Measurements from ENCODE around the gene ELP1. TPM values are rescaled to one million over a fixed set of nuclear protein-coding genes. Genes with fewer than 3 reads are reported as not detected.

The ELP1 gene
- total RNA-seq = 10 to 100 TPM; 19.2 to 31.7 (median 25.7) TPM
- 10 to 100 TPM; 11.7 to 18.2 TPM for polyA plus RNA-seq
- long read RNA-seq, donor 1, full-length matches to known transcripts = 22 of 37 reads
- long read RNA-seq, donor 1, partial matches to known transcripts = 2 of 37 reads
- long read RNA-seq, donor 1, other reads (novel, unspliced or antisense) = 13 of 37 reads
- long read RNA-seq, donor 2, full-length matches to known transcripts = 43 of 73 reads
- long read RNA-seq, donor 2, partial matches to known transcripts = 7 of 73 reads
- long read RNA-seq, donor 2, other reads (novel, unspliced or antisense) = 23 of 73 reads
- long read RNA-seq, donor 3, full-length matches to known transcripts = 41 of 67 reads
- long read RNA-seq, donor 3, partial matches to known transcripts = 14 of 67 reads
- long read RNA-seq, donor 3, other reads (novel, unspliced or antisense) = 12 of 67 reads

GRCh38 chr9:108933718-108934322 is at the start of gene ELP1:
Gene ELP1, minus strand, starts transcription at chr9:108934124. Its CDS starts 2,978 bp downstream, at chr9:108931146.
- H3K36me3 ChIP-seq = peaks cover 0 to 44% (median 6%) of the 10 kb centered on the region in 9 donors
- WGBS, 2 donors = 0 to 1% methylated on average over 48 of the region's 48 CpGs
- DNase-seq = peak; percentile 94
- peaks cover 5 to 33% (median 26%) of the 10 kb centered on the region in 9 donors for H3K4me1 ChIP-seq
- peak within 1 kb of the TSS; percentile 71 to 100 (median 86) for H3K4me3 ChIP-seq
- peak; percentile 92 to 97 (median 95) for ATAC-seq
- peak in 4 of 9 donors; percentile 32 to 55 (median 42) for TF ChIP-seq CTCF (IDR thresholded peaks at IDR 0.05)
- intact Hi-C loops (cut with DNase I) = loop anchor here in 2 of 10 donors (5.0 kb wide), 1 partner anchor 78 kb away; the partner anchor contains the start of gene CTNNAL1 (in 2 of the 2)
- H3K27me3 ChIP-seq = no peaks in the 10 kb centered on the region
- H3K27ac ChIP-seq = peak within 1 kb of the TSS; percentile 83 to 94 (median 92)
- no peaks in the 10 kb centered on the region for H3K9me3 ChIP-seq

GRCh38 chr9:108980893-108981292 is 47.0 kb upstream of the ELP1 start:
- no peak for TF ChIP-seq CTCF (IDR thresholded peaks at IDR 0.05)
- Histone ChIP-seq H3K36me3 (peaks cover 0 to 94% (median 14%) of the 10 kb centered on the region in 9 donors), H3K4me1 (peaks cover 0 to 10% (median 0%) of the 10 kb centered on the region in 9 donors), H3K27me3 (no peaks in the 10 kb centered on the region), H3K4me3 (no peak overlapping the region), H3K27ac (peak overlapping the region in 1 of 10 donors; percentile 7), H3K9me3 (no peaks in the 10 kb centered on the region)
- 64 to 67% methylated on average over 2 of the region's 2 CpGs for WGBS, 2 donors
- no peak for DNase-seq
- intact Hi-C loops (cut with DNase I) = no loop called here
- ATAC-seq = peak in 7 of 8 donors; percentile 47 to 90 (median 72)

- H3K27ac ChIP-seq = no peak overlapping the region
- 56 to 62% methylated on average over 1 of the region's 1 CpG for WGBS, 2 donors
- H3K36me3 ChIP-seq = peaks cover 0 to 70% (median 14%) of the 10 kb centered on the region in 9 donors
- intact Hi-C loops (cut with DNase I) = no loop called here
- no peaks in the 10 kb centered on the region for H3K9me3 ChIP-seq
- H3K4me3 ChIP-seq = no peak overlapping the region
- TF ChIP-seq CTCF (IDR thresholded peaks at IDR 0.05) = no peak
- ATAC-seq = no peak
- DNase-seq = no peak
- no peaks in the 10 kb centered on the region for H3K27me3 ChIP-seq
- H3K4me1 ChIP-seq = peaks cover 0 to 24% (median 13%) of the 10 kb centered on the region in 9 donors
Observed at GRCh38 chr9:108978205-108978604, 44.3 kb upstream of the ELP1 start.

GRCh38 chr9:108973895-108974294 is 40.0 kb upstream of the ELP1 start:
- Histone ChIP-seq H3K36me3 (peaks cover 0 to 58% (median 14%) of the 10 kb centered on the region in 9 donors), H3K27me3 (no peaks in the 10 kb centered on the region), H3K27ac (peak overlapping the region in 9 of 10 donors; percentile 45 to 79 (median 71)), H3K4me1 (peaks cover 0 to 35% (median 25%) of the 10 kb centered on the region in 9 donors), H3K9me3 (peaks cover 0 to 3% (median 0%) of the 10 kb centered on the region in 11 donors), H3K4me3 (no peak overlapping the region)
- DNase-seq (no peak), ATAC-seq (peak; percentile 73 to 93 (median 83))
- intact Hi-C loops (cut with DNase I) = loop anchor here in 1 of 10 donors (5.0 kb wide), 1 partner anchor 38 kb away; the partner anchor contains the start of gene CTNNAL1
- 9 to 19% methylated on average over 5 of the region's 5 CpGs for WGBS, 2 donors
- TF ChIP-seq CTCF (IDR thresholded peaks at IDR 0.05) = no peak
